HepG2 (cell line): ENCODE results near the gene SRSF8. TPM values are rescaled to one million over a fixed set of nuclear protein-coding genes. Genes with fewer than 3 reads are reported as not detected.

ENCODE experiments used
- GATAD2A ChIP-seq: IDR thresholded peaks from 2 replicates; pipeline ENCODE4 v1.6.1; 2016
- HOMEZ ChIP-seq: IDR thresholded peaks from 2 replicates; pipeline ENCODE4 v1.6.1; 2016; ENCODE audit warnings: low read depth
- PHF21A ChIP-seq: sonication (generic); formaldehyde crosslinking; IDR thresholded peaks from 2 replicates; pipeline ENCODE4 v1.5.0; 2020; ENCODE audit warnings: mild to moderate bottlenecking, missing genetic modification reagents
- RXRB ChIP-seq: IDR thresholded peaks from 2 replicates; pipeline ENCODE4 v1.6.1; 2016; ENCODE audit warnings: borderline replicate concordance, missing genetic modification reagents, missing compliant biosample characterization
- SOX6 ChIP-seq, 2 experiments: fragments of 450-650 bp in 1 of 2; sonication (generic) in 1 of 2; formaldehyde crosslinking in 1 of 2; IDR thresholded peaks; 2 replicates each; pipeline versions ENCODE4 v1.4.0 to v1.6.1; 2017 to 2020; ENCODE audit warnings: antibody characterized with exemption in 1 of 2, mild to moderate bottlenecking in 1 of 2, missing genetic modification reagents in 1 of 2
- TP53 ChIP-seq: sonication (generic); formaldehyde crosslinking; conservative IDR thresholded peaks from 2 replicates; pipeline ENCODE4 v1.4.0; 2020; ENCODE audit warnings: missing genetic modification reagents
- ZBTB40 ChIP-seq, 2 experiments: fragments of 450-650 bp in 1 of 2; sonication (generic) in 1 of 2; formaldehyde crosslinking in 1 of 2; IDR thresholded peaks; 2 replicates each; pipeline versions ENCODE4 v1.6.1 to v1.8.0; 2016 to 2022; ENCODE audit warnings: antibody characterized with exemption in 1 of 2, mild to moderate bottlenecking in 1 of 2, missing genetic modification reagents in 1 of 2
- ZNF205 ChIP-seq: IDR thresholded peaks from 2 replicates; pipeline ENCODE4 v1.6.1; 2018; ENCODE audit warnings: missing biosample characterization, missing genetic modification reagents
- polyA plus RNA-seq, 8 experiments: library from polyadenylated mRNA; depleted of rRNA in 3 of 8; stranded (reverse) in 7 of 8; unstranded in 1 of 8; fragments of >200 nt; fragmentation: Illumina TruSeq in 4 of 8; extraction: Trizol in 4 of 8; gene quantifications; 2 replicates each; pipeline versions ENCODE4 v1.2.1 to v1.2.3, GENCODE V29; 2011 to 2016; ENCODE audit warnings: low read depth in 4 of 8, missing spikeins in 1 of 8, mixed read lengths in 1 of 8; ENCODE audit not compliant: insufficient read depth in 1 of 8
- total RNA-seq, 5 experiments: library from RNA; depleted of rRNA; stranded (reverse); fragments of >200 nt; fragmentation: Illumina TruSeq; extraction: Trizol; gene quantifications; 2 replicates each; pipeline ENCODE4 v1.2.3, GENCODE V29; 2016; ENCODE audit warnings: low read depth in 1 of 5
- TF ChIP-seq, protein P1 (sequence below): sonication (generic); formaldehyde crosslinking; IDR thresholded peaks from 2 replicates; pipeline ENCODE4 v1.5.1; 2020; ENCODE audit warnings: mild to moderate bottlenecking, missing genetic modification reagents, moderate library complexity
- TF ChIP-seq, protein P2 (sequence below): IDR thresholded peaks from 2 replicates; pipeline ENCODE4 v1.6.1; 2018; ENCODE audit warnings: missing genetic modification reagents, mild to moderate bottlenecking, missing compliant biosample characterization

SRSF8 gene
- total and polyA plus RNA-seq, 2 of the 13 experiments (the other 11 are each of a cell fraction or from before 2014, with no cell fraction given): 21.8 to 25.8 TPM

GRCh38 chr11:95092549-95093324, 26.0 kb downstream of the SRSF8 start (continued):
- TF ChIP-seq ZBTB40 (IDR thresholded peaks at IDR 0.05): no peak
- no peak for TF ChIP-seq ZBTB40 (CRISPR knock-in tag; IDR thresholded peaks at IDR 0.05)
- TF ChIP-seq RXRB: 0 out of 2 replicates have a peak, but pooled peaks have one; percentile 30
- peak; percentile 54; the same call in 1 of the 2 replicates for TF ChIP-seq HOMEZ (CRISPR knock-in tag)
- TF ChIP-seq GATAD2A (CRISPR knock-in tag): peak; percentile 63
- TF ChIP-seq PHF21A (CRISPR knock-in tag): no peak
- peak; percentile 51; the same call in 1 of the 2 replicates for TF ChIP-seq ZNF205
- TF ChIP-seq, protein P1, sequence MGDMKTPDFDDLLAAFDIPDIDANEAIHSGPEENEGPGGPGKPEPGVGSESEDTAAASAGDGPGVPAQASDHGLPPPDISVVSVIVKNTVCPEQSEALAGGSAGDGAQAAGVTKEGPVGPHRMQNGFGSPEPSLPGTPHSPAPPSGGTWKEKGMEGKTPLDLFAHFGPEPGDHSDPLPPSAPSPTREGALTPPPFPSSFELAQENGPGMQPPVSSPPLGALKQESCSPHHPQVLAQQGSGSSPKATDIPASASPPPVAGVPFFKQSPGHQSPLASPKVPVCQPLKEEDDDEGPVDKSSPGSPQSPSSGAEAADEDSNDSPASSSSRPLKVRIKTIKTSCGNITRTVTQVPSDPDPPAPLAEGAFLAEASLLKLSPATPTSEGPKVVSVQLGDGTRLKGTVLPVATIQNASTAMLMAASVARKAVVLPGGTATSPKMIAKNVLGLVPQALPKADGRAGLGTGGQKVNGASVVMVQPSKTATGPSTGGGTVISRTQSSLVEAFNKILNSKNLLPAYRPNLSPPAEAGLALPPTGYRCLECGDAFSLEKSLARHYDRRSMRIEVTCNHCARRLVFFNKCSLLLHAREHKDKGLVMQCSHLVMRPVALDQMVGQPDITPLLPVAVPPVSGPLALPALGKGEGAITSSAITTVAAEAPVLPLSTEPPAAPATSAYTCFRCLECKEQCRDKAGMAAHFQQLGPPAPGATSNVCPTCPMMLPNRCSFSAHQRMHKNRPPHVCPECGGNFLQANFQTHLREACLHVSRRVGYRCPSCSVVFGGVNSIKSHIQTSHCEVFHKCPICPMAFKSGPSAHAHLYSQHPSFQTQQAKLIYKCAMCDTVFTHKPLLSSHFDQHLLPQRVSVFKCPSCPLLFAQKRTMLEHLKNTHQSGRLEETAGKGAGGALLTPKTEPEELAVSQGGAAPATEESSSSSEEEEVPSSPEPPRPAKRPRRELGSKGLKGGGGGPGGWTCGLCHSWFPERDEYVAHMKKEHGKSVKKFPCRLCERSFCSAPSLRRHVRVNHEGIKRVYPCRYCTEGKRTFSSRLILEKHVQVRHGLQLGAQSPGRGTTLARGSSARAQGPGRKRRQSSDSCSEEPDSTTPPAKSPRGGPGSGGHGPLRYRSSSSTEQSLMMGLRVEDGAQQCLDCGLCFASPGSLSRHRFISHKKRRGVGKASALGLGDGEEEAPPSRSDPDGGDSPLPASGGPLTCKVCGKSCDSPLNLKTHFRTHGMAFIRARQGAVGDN: peak; percentile 21; the same call in 1 of the 2 replicates
- TF ChIP-seq, protein P2, sequence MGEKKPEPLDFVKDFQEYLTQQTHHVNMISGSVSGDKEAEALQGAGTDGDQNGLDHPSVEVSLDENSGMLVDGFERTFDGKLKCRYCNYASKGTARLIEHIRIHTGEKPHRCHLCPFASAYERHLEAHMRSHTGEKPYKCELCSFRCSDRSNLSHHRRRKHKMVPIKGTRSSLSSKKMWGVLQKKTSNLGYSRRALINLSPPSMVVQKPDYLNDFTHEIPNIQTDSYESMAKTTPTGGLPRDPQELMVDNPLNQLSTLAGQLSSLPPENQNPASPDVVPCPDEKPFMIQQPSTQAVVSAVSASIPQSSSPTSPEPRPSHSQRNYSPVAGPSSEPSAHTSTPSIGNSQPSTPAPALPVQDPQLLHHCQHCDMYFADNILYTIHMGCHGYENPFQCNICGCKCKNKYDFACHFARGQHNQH (CRISPR knock-in tag): 0 out of 2 replicates have a peak, but pooled peaks have one; percentile 32
- no peak for TF ChIP-seq TP53
- TF ChIP-seq SOX6 (IDR thresholded peaks at IDR 0.05): no peak
- TF ChIP-seq SOX6 (CRISPR knock-in tag; IDR thresholded peaks at IDR 0.05): peak; percentile 48
